Fibroblast of villous mesenchyme (primary cell): ENCODE results near the gene FOXK2. TPM values are rescaled to one million over a fixed set of nuclear protein-coding genes. Genes with fewer than 3 reads are reported as not detected.
"Not testable (repeated sequence)": the region's sequence is repeated elsewhere in the genome, so short reads cannot be mapped to it uniquely, and the experiment has no call there.

Experiments used
- DNase-seq: peaks from one replicate; pipeline ENCODE4 v3.0.0-alpha.2; 2010; ENCODE audit warnings: low read depth
- H3K4me3 ChIP-seq: 2 replicates; pipeline ENCODE4 v1.5.1; 2011; ENCODE audit warnings: low read depth, mild to moderate bottlenecking, low read length
- CTCF ChIP-seq: IDR thresholded peaks from 2 replicates; pipeline ENCODE4 v1.5.1; 2012; ENCODE audit warnings: low read depth, mild to moderate bottlenecking, low read length; ENCODE audit not compliant: insufficient read depth
- total RNA-seq: library from RNA; depleted of rRNA; stranded (reverse); fragments of >200 nt; gene quantifications from 2 replicates; pipeline ENCODE4 v1.2.3, GENCODE V29; 2012

FOXK2 gene
- total RNA-seq, 1 donor, result 46.6 TPM

GRCh38 chr17:82577300-82577699 is 57.8 kb downstream of the FOXK2 start:
- no peak for TF ChIP-seq CTCF

GRCh38 chr17:82579969-82580368 is 60.4 kb downstream of the FOXK2 start:
- DNase-seq, result not testable (repeated sequence)

More at GRCh38 chr17:82577300-82577699, 57.8 kb downstream of the FOXK2 start:
- DNase-seq, result no peak
- H3K4me3 ChIP-seq, result no peak overlapping the region

GRCh38 chr17:82582213-82582612 is 62.7 kb downstream of the FOXK2 start:
- no peak for TF ChIP-seq CTCF
- DNase-seq, result no peak
- H3K4me3 ChIP-seq, result no peak overlapping the region

More at GRCh38 chr17:82579969-82580368, 60.4 kb downstream of the FOXK2 start:
- not testable (repeated sequence) for H3K4me3 ChIP-seq

- no peak for TF ChIP-seq CTCF
- no peak overlapping the region for H3K4me3 ChIP-seq
- no peak for DNase-seq
Measured at GRCh38 chr17:82582709-82583108, 63.2 kb downstream of the FOXK2 start.

- TF ChIP-seq CTCF, result no peak
- no peak for DNase-seq
- H3K4me3 ChIP-seq, result no peak overlapping the region
Measured at GRCh38 chr17:82583720-82584234, 64.2 kb downstream of the FOXK2 start.

GRCh38 chr17:82585935-82586575 is 66.5 kb downstream of the FOXK2 start:
- peak; percentile 23 for DNase-seq
- not testable (repeated sequence) for H3K4me3 ChIP-seq

GRCh38 chr17:82586576-82587233 is 67.2 kb downstream of the FOXK2 start:
- H3K4me3 ChIP-seq, result no peak overlapping the region
- no peak for DNase-seq
- TF ChIP-seq CTCF, result no peak
